ENCODE measurements around the gene GDE1. TPM values are rescaled to one million over a fixed set of nuclear protein-coding genes. Genes with fewer than 3 reads are reported as not detected.

Gene GDE1
- total RNA-seq, 1 donor from 2014 or later, result 75.3 TPM

GRCh38 chr16:19474617-19475016, 47.3 kb downstream of the GDE1 start:
- ATAC-seq, result no peak
- TF ChIP-seq CTCF (IDR thresholded peaks at IDR 0.05), result no peak

GRCh38 chr16:19472482-19472881, 49.4 kb downstream of the GDE1 start:
- no peaks in the 10 kb centered on the region for H3K4me1 ChIP-seq
- no peak overlapping the region for H3K4me3 ChIP-seq
- ATAC-seq (no peak), DNase-seq (no peak)
- H3K27ac ChIP-seq, result no peak overlapping the region
- intact Hi-C loops (cut with DNase I), result no loop called here
- no peaks in the 10 kb centered on the region for H3K27me3 ChIP-seq
- peaks cover 3% of the 10 kb centered on the region for H3K36me3 ChIP-seq
- no peaks in the 10 kb centered on the region for H3K9me3 ChIP-seq
- no peak for TF ChIP-seq CTCF (IDR thresholded peaks at IDR 0.05)

More at GRCh38 chr16:19474617-19475016, 47.3 kb downstream of the GDE1 start:
- intact Hi-C loops (cut with DNase I), result no loop called here
- DNase-seq, result no peak
- Histone ChIP-seq H3K4me3 (no peak overlapping the region), H3K36me3 (peaks cover 3% of the 10 kb centered on the region), H3K4me1 (no peaks in the 10 kb centered on the region), H3K27ac (no peak overlapping the region), H3K27me3 (no peaks in the 10 kb centered on the region), H3K9me3 (no peaks in the 10 kb centered on the region)

- ATAC-seq, result no peak
- no peak for TF ChIP-seq CTCF (IDR thresholded peaks at IDR 0.05)
- H3K4me1 ChIP-seq, result no peaks in the 10 kb centered on the region
- intact Hi-C loops (cut with DNase I), result no loop called here
- no peak overlapping the region for H3K4me3 ChIP-seq
- H3K36me3 ChIP-seq, result peaks cover 10% of the 10 kb centered on the region
- DNase-seq, result no peak
- H3K9me3 ChIP-seq, result no peaks in the 10 kb centered on the region
- no peaks in the 10 kb centered on the region for H3K27me3 ChIP-seq
- no peak overlapping the region for H3K27ac ChIP-seq
Observed at GRCh38 chr16:19468300-19468699, 53.6 kb downstream of the GDE1 start.

GRCh38 chr16:19463468-19464315, 58.2 kb downstream of the GDE1 start:
- peaks cover 19% of the 10 kb centered on the region for H3K36me3 ChIP-seq
- DNase-seq, result no peak
- intact Hi-C loops (cut with DNase I), result no loop called here

GRCh38 chr16:19460397-19460796, 61.5 kb downstream of the GDE1 start:
- DNase-seq (no peak), ATAC-seq (no peak)
- H3K9me3 ChIP-seq, result no peaks in the 10 kb centered on the region
- TF ChIP-seq CTCF (IDR thresholded peaks at IDR 0.05), result no peak
- intact Hi-C loops (cut with DNase I), result no loop called here
- H3K4me1 ChIP-seq, result no peaks in the 10 kb centered on the region
- no peak overlapping the region for H3K27ac ChIP-seq
- no peak overlapping the region for H3K4me3 ChIP-seq
- H3K27me3 ChIP-seq, result no peaks in the 10 kb centered on the region
- peaks cover 9% of the 10 kb centered on the region for H3K36me3 ChIP-seq

More at GRCh38 chr16:19463468-19464315, 58.2 kb downstream of the GDE1 start:
- TF ChIP-seq CTCF (IDR thresholded peaks at IDR 0.05), result no peak
- Histone ChIP-seq H3K4me1 (no peaks in the 10 kb centered on the region), H3K4me3 (no peak overlapping the region), H3K27me3 (no peaks in the 10 kb centered on the region), H3K27ac (no peak overlapping the region), H3K9me3 (no peaks in the 10 kb centered on the region)
- ATAC-seq, result peak; percentile 57

All from upper lobe of right lung (tissue), 1 donor.